Liver (tissue), 9 donors: Measurements from ENCODE around the gene PLAC9. TPM values are rescaled to one million over a fixed set of nuclear protein-coding genes. Genes with fewer than 3 reads are reported as not detected.

ENCODE experiments used
- DNase-seq: peaks from one replicate; pipeline ENCODE4 v3.0.0-alpha.2; 2017; ENCODE audit warnings: low spot score
- H3K27ac ChIP-seq, 2 donors: one replicate each; pipeline ENCODE4 v1.7.0; 2013; ENCODE audit warnings: inconsistent platforms in 2 of 2, low read length in 2 of 2, control low read depth in 1 of 2, low read depth in 1 of 2, mild to moderate bottlenecking in 1 of 2
- H3K27me3 ChIP-seq, 4 donors: one replicate each; pipeline versions ENCODE4 v1.6.1 to v1.7.0; 2013; ENCODE audit warnings: low read length in 3 of 4, inconsistent platforms in 1 of 4, mild to moderate bottlenecking in 1 of 4, moderate library complexity in 1 of 4; ENCODE audit not compliant: control insufficient read depth in 4 of 4, insufficient read depth in 4 of 4
- H3K36me3 ChIP-seq, 4 donors: one replicate each; pipeline versions ENCODE4 v1.6.1 to v1.7.0; 2013; ENCODE audit warnings: low read length in 3 of 4, mild to moderate bottlenecking in 3 of 4, low read depth in 1 of 4, moderate library complexity in 1 of 4; ENCODE audit not compliant: control insufficient read depth in 4 of 4, insufficient read depth in 3 of 4
- H3K4me1 ChIP-seq, 4 donors: one replicate each; pipeline versions ENCODE4 v1.6.1 to v1.7.0; 2013; ENCODE audit warnings: low read length in 3 of 4, mild to moderate bottlenecking in 3 of 4, moderate library complexity in 1 of 4; ENCODE audit not compliant: control insufficient read depth in 4 of 4, insufficient read depth in 4 of 4
- H3K4me3 ChIP-seq, 3 donors: one replicate each; pipeline versions ENCODE4 v1.6.1 to v1.7.0; 2013; ENCODE audit warnings: low read length in 3 of 3, control low read depth in 1 of 3, low read depth in 1 of 3, mild to moderate bottlenecking in 1 of 3
- H3K9ac ChIP-seq, 2 donors: one replicate each; pipeline ENCODE4 v1.7.0; 2013; ENCODE audit warnings: low read length in 2 of 2, mild to moderate bottlenecking in 2 of 2, moderate library complexity in 2 of 2, control low read depth in 1 of 2, low read depth in 1 of 2
- H3K9me3 ChIP-seq, 4 donors: one replicate each; pipeline versions ENCODE4 v1.6.1 to v1.7.0; 2013; ENCODE audit warnings: low read length in 3 of 4; ENCODE audit not compliant: control insufficient read depth in 4 of 4
- ATF3 ChIP-seq: IDR thresholded peaks from 2 replicates; pipeline ENCODE4 v1.6.1; 2016; ENCODE audit warnings: antibody characterized with exemption
- CTCF ChIP-seq: fragments of 150-350 bp; IDR thresholded peaks from 2 replicates; pipeline ENCODE4 v1.5.1; 2017; ENCODE audit warnings: improper control_type of control experiment, low read depth, low read length; ENCODE audit not compliant: missing input control
- EGR1 ChIP-seq, 2 donors: IDR thresholded peaks; 2 replicates each; pipeline ENCODE4 v1.6.1; 2016 to 2018; ENCODE audit warnings: antibody characterized with exemption in 2 of 2, low read depth in 2 of 2
- FOXA1 ChIP-seq: IDR thresholded peaks from 2 replicates; pipeline ENCODE4 v1.6.1; 2016; ENCODE audit warnings: antibody characterized with exemption
- FOXA2 ChIP-seq: IDR thresholded peaks from 2 replicates; pipeline ENCODE4 v1.6.1; 2016; ENCODE audit warnings: antibody characterized with exemption
- GABPA ChIP-seq, 2 donors: IDR thresholded peaks in 1 of 2; conservative IDR thresholded peaks in 1 of 2; 2 replicates each; pipeline ENCODE4 v1.6.1; 2016; ENCODE audit warnings: antibody characterized with exemption in 2 of 2, mild to moderate bottlenecking in 1 of 2, moderate library complexity in 1 of 2
- HNF4A ChIP-seq, 2 donors: conservative IDR thresholded peaks; 2 replicates each; pipeline ENCODE4 v1.6.1; 2016; ENCODE audit warnings: antibody characterized with exemption in 2 of 2, mild to moderate bottlenecking in 2 of 2
- HNF4G ChIP-seq: IDR thresholded peaks from 2 replicates; pipeline ENCODE4 v1.6.1; 2016; ENCODE audit warnings: antibody characterized with exemption
- JUND ChIP-seq, 2 donors: IDR thresholded peaks; 2 replicates each; pipeline ENCODE4 v1.6.1; 2016; ENCODE audit warnings: antibody characterized with exemption in 2 of 2
- MAX ChIP-seq: IDR thresholded peaks from 2 replicates; pipeline ENCODE4 v1.6.1; 2016; ENCODE audit warnings: antibody characterized with exemption
- RAD21 ChIP-seq, 2 donors: IDR thresholded peaks; 2 replicates each; pipeline ENCODE4 v1.6.1; 2016; ENCODE audit warnings: antibody characterized with exemption in 2 of 2, mild to moderate bottlenecking in 2 of 2
- RXRA ChIP-seq, 2 donors: IDR thresholded peaks; 2 replicates each; pipeline ENCODE4 v1.6.1; 2017 to 2018; ENCODE audit warnings: antibody characterized with exemption in 2 of 2, mild to moderate bottlenecking in 1 of 2
- SP1 ChIP-seq: IDR thresholded peaks from 2 replicates; pipeline ENCODE4 v1.6.1; 2018; ENCODE audit warnings: antibody characterized with exemption, mild to moderate bottlenecking
- TAF1 ChIP-seq: conservative IDR thresholded peaks from 2 replicates; pipeline ENCODE4 v1.6.1; 2016; ENCODE audit warnings: antibody characterized with exemption, mild to moderate bottlenecking
- YY1 ChIP-seq: IDR thresholded peaks from 2 replicates; pipeline ENCODE4 v1.6.1; 2016; ENCODE audit warnings: antibody characterized with exemption, mild to moderate bottlenecking
- ZBTB33 ChIP-seq: IDR thresholded peaks from 2 replicates; pipeline ENCODE4 v1.6.1; 2016; ENCODE audit warnings: antibody characterized with exemption
- WGBS: extraction: QIAGEN DNeasy Blood & Tissue Kit; methylation state at CpG from one replicate; pipeline ENCODE4 v1.1.7; 2013; 5-methylcytosine and 5-hydroxymethylcytosine counted together
- polyA plus RNA-seq, 2 donors: library from polyadenylated mRNA; stranded (reverse) in 1 of 2; unstranded in 1 of 2; fragments of 200-250 nt in 1 of 2; fragments of >200 nt in 1 of 2; fragmentation: Nextera tagmentation in 1 of 2; extraction: Ambion mirVana in 1 of 2; gene quantifications; one replicate each; pipeline versions ENCODE4 v1.2.1 to v1.2.3, GENCODE V29; 2013 to 2015
- total RNA-seq, 2 donors: library from RNA; depleted of rRNA; stranded (reverse); fragments of >200 nt; gene quantifications; one replicate each; pipeline ENCODE4 v1.2.3, GENCODE V29; 2014
- donor health status: healthy.
- donor health status: healthy.
- donor health status: healthy.
- donor health status: healthy.
- donor health status: healthy.

Gene PLAC9
- total and polyA plus RNA-seq, 4 donors, result 0.67 to 5.6 (median 2.1) TPM

GRCh38 chr10:80100861-80101695, 31.5 kb upstream of the PLAC9 start (continued):
- TF ChIP-seq RAD21 (IDR thresholded peaks at IDR 0.05) (no peak), SP1 (no peak), TAF1 (no peak), YY1 (no peak), FOXA2 (no peak), HNF4A (conservative IDR thresholded peaks at IDR 0.05) (no peak)

- H3K9me3 ChIP-seq, result no peaks in the 10 kb centered on the region
- 65% methylated on average over 10 of the region's 10 CpGs for WGBS
- H3K4me3 ChIP-seq, result no peak overlapping the region
- H3K27ac ChIP-seq, result peak overlapping the region; percentile 37 to 51
- H3K9ac ChIP-seq, result no peak overlapping the region
- TF ChIP-seq RAD21 (IDR thresholded peaks at IDR 0.05) (no peak), EGR1 (IDR thresholded peaks at IDR 0.05; ENCODE audit: low read depth in 2 of 2) (no peak), HNF4G (no peak), YY1 (no peak), CTCF (no peak), FOXA1 (no peak), SP1 (no peak), FOXA2 (no peak), ZBTB33 (no peak), GABPA (IDR thresholded peaks at IDR 0.05 in 1 of 2, conservative IDR thresholded peaks at IDR 0.05 in 1 of 2) (no peak)
- no peaks in the 10 kb centered on the region for H3K27me3 ChIP-seq
- no peaks in the 10 kb centered on the region for H3K36me3 ChIP-seq
- H3K4me1 ChIP-seq, result no peaks in the 10 kb centered on the region
- DNase-seq, result no peak
Observed at GRCh38 chr10:80104066-80104926, 28.2 kb upstream of the PLAC9 start.

- 88% methylated on average over 8 of the region's 8 CpGs for WGBS
- H3K27ac ChIP-seq, result no peak overlapping the region
- no peaks in the 10 kb centered on the region for H3K36me3 ChIP-seq
- DNase-seq, result no peak
- no peaks in the 10 kb centered on the region for H3K4me1 ChIP-seq
- no peak overlapping the region for H3K4me3 ChIP-seq
- no peaks in the 10 kb centered on the region for H3K9me3 ChIP-seq
- H3K27me3 ChIP-seq, result no peaks in the 10 kb centered on the region
- no peak overlapping the region for H3K9ac ChIP-seq
- TF ChIP-seq GABPA (IDR thresholded peaks at IDR 0.05 in 1 of 2, conservative IDR thresholded peaks at IDR 0.05 in 1 of 2) (no peak), MAX (no peak), FOXA2 (no peak), FOXA1 (no peak), RAD21 (IDR thresholded peaks at IDR 0.05) (no peak), HNF4A (conservative IDR thresholded peaks at IDR 0.05) (no peak), ATF3 (no peak), YY1 (no peak), JUND (IDR thresholded peaks at IDR 0.05) (no peak), RXRA (IDR thresholded peaks at IDR 0.05) (no peak), EGR1 (IDR thresholded peaks at IDR 0.05; ENCODE audit: low read depth in 2 of 2) (no peak), HNF4G (no peak), CTCF (no peak), TAF1 (no peak), ZBTB33 (no peak), SP1 (no peak)
Observed at GRCh38 chr10:80108576-80109239, 23.8 kb upstream of the PLAC9 start.
